NCI-H1694 (cell line): ENCODE measurements around the gene TTC21A.
"Not testable (repeated sequence)": the region's sequence is repeated elsewhere in the genome, so short reads cannot be mapped to it uniquely, and the experiment has no call there.

Source experiments
- DNase-seq: peaks from one replicate; lab custom pipeline; 2025; lab: John Stamatoyannopoulos, UW

The TTC21A gene, protein sequence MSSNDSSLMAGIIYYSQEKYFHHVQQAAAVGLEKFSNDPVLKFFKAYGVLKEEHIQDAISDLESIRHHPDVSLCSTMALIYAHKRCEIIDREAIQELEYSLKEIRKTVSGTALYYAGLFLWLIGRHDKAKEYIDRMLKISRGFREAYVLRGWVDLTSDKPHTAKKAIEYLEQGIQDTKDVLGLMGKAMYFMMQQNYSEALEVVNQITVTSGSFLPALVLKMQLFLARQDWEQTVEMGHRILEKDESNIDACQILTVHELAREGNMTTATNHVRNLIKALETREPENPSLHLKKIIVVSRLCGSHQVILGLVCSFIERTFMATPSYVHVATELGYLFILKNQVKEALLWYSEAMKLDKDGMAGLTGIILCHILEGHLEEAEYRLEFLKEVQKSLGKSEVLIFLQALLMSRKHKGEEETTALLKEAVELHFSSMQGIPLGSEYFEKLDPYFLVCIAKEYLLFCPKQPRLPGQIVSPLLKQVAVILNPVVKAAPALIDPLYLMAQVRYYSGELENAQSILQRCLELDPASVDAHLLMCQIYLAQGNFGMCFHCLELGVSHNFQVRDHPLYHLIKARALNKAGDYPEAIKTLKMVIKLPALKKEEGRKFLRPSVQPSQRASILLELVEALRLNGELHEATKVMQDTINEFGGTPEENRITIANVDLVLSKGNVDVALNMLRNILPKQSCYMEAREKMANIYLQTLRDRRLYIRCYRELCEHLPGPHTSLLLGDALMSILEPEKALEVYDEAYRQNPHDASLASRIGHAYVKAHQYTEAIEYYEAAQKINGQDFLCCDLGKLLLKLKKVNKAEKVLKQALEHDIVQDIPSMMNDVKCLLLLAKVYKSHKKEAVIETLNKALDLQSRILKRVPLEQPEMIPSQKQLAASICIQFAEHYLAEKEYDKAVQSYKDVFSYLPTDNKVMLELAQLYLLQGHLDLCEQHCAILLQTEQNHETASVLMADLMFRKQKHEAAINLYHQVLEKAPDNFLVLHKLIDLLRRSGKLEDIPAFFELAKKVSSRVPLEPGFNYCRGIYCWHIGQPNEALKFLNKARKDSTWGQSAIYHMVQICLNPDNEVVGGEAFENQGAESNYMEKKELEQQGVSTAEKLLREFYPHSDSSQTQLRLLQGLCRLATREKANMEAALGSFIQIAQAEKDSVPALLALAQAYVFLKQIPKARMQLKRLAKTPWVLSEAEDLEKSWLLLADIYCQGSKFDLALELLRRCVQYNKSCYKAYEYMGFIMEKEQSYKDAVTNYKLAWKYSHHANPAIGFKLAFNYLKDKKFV (N-terminal part only)

GRCh38 chr3:39107388-39108199, at the start of gene TTC21A, which contains the start of gene GORASP1:
TSS of gene TTC21A (plus strand) at chr3:39107680. CDS start at chr3:39107838, 158 bp downstream.
TSS of gene GORASP1 (minus strand) at chr3:39107627. CDS start at chr3:39107541, 86 bp downstream.
- DNase-seq: peak; percentile 7

DNA sequence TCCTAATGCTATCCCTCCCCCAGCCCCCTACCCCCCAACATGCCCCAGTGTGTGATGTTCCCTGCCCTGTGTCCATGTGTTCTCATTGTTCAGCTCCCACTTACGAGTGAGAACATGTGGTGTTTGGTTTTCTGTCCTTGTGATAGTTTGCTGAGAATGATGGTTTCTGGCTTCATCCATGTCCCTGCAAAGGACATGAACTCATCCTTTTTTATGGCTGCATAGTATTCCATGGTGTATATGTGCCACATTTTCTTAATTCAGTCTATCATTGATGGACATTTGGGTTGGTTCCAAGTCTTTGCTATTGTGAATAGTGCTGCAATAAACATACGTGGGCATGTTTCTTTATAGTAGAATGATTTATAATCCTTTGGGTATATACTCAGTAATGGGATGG, 46.3 kb upstream of the TTC21A start:
- DNase-seq: not testable (repeated sequence)

DNA sequence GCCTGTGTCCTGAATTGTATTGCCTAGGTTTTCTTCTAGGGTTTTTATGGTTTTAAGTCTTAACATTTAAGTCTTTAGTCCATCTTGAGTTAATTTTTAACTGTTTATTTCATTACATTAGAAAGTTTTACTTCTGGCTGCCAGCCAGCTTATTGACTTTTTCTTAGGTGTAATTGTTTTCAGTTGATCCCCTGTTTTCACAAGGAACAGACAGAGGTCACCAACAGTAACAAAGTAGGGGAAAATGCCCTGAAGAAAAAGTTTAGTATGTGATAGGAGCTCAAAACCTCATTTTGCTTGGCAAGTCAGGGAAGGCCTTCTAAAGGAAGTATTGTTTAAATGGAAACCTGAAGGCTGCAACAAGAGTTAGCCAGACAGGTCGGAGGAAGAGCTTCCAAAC, 45.3 kb upstream of the TTC21A start:
- no peak for DNase-seq

DNA sequence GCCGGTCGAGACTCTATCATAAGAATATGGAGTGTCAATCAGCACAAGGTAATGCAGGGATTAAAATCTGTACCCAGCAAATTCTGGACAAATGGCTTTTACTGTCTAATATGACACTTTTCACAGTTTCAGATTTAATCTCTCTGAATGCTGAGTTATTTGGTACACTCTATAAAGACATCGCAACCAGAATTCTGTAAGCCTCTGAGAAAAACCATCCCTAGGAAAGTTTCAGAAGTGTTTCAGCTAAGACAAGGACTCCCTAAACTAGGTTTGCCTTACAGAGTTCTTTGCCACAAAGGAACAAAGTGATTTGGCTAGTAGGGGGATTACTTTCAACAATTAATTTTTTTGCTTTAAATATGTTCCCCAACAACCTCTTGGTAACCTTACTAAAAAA, 44.3 kb upstream of the TTC21A start:
- DNase-seq: no peak

- no peak for DNase-seq
Measured at GRCh38 chr3:39064646-39065045, 42.8 kb upstream of the TTC21A start.

DNA sequence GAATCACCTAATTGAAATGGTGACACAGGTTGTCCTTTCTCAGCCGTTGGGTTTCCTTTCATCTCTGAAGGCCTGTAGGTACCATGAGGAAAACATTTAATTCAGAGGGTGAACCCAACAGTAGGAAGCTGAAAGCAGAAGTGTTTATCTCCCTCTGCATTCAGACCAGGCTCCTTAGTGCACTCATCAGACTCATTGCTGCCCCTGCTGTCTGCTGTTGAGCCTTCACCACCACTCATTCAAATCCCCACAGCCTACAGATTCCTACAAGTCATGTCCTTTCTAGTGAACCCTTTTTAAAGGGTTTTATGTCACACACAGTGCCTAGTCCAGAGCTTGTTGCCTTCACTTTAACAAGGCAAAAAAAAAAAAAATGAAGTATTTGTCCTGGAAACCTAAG, 42.3 kb upstream of the TTC21A start:
- DNase-seq: no peak

- DNase-seq: no peak
Measured at GRCh38 chr3:39067286-39067685, 40.2 kb upstream of the TTC21A start.

DNA sequence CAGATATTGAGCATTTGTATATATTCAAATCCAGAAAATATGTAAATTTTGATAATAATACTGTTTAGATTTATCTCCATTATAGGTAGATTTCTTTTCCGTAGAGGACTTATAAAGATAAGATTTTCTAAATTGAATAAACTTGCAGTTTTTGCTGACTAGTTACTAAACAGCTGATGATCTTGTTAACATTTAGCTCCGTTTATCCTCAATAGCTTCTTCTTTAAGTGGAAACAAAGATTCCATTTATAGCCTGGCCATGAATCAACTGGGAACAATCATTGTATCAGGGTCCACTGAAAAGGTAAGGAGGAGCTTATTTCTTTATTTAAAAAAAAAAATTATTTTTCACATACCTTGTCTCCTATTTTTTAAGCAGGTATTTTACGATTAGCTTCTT, 38.9 kb upstream of the TTC21A start:
- DNase-seq: no peak

GRCh38 chr3:39075910-39076309, 31.6 kb upstream of the TTC21A start:
- DNase-seq: no peak

- DNase-seq: no peak
Measured at GRCh38 chr3:39079530-39079929, 27.9 kb upstream of the TTC21A start.

- DNase-seq: no peak
Measured at GRCh38 chr3:39080026-39080425, 27.5 kb upstream of the TTC21A start.

GRCh38 chr3:39082666-39083313, 24.7 kb upstream of the TTC21A start:
- DNase-seq: no peak

GRCh38 chr3:39086144-39086543, 21.3 kb upstream of the TTC21A start:
- DNase-seq: no peak

DNA sequence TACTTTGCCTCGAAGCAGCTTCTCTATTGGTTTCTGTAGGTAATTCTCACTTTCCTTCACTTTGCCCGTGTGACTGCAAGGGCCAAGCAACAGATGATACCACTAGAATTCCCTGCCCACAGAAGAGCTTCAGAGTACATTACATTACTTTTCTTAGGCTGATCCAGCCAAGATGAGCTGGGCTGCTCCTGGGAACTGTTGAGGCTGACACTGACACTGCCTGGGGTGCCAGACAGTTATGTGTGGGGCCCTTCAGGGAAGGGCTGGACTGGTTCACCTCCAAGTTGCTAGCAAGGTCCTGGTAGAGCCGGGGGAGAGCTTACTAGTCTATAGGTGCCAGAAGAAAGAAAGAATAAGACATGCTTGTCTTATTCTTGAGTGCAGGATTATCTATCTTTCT, 19.0 kb upstream of the TTC21A start:
- DNase-seq: no peak

DNA sequence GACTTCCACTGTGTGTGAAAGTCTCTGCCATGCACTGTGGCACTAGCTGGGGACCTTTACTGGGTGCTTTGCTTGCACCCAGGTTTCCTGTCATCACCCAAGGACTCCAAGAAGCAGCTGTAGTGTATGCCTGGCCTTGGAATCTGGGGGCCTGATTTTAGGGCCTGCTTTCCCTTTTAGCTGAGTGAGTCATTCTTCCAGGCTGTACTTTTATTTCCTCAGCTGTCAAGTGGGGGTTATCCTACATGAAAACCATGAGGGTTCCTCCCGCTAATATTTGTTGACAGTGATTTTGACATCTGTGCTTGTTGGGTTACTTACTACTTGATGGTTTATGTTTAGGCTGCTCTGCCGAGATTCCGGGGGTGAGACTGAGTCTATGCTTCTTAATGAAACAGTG, 18.6 kb upstream of the TTC21A start:
- DNase-seq: no peak

- DNase-seq: no peak
Measured at GRCh38 chr3:39090922-39091321, 16.6 kb upstream of the TTC21A start.

GRCh38 chr3:39094851-39095677, 12.4 kb upstream of the TTC21A start:
- DNase-seq: no peak

DNA sequence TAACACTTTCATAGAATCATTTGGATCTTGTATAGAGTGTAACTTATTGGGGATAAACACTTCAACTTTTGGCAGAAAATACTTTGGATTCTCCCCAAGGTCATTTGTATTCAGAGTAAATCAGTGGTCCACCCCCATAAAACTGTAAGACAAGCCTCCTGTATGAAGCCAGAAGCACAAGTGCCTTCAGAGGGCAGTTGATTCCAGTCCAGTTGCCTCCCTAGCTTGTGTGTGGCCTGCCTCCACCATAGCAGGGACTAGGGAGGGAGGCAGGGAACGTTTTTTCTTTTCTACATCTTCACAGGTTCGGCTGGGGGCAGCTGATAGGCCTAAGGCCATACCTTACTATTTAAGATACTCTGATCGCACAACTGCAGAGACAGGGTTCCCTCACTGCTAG, 11.7 kb upstream of the TTC21A start:
- DNase-seq: no peak

- no peak for DNase-seq
Measured at GRCh38 chr3:39096775-39097174, 10.7 kb upstream of the TTC21A start.
